H9 (cell line): Measurements from ENCODE around the gene SNRNP48. TPM values are rescaled to one million over a fixed set of nuclear protein-coding genes. Genes with fewer than 3 reads are reported as not detected.

Experiments
- DNase-seq: peaks from one replicate; pipeline ENCODE4 v3.0.0-alpha.2; 2017
- H2AFZ ChIP-seq: one replicate; pipeline ENCODE4 v1.6.1; 2013; ENCODE audit warnings: mild to moderate bottlenecking, low read length, control low read depth, moderate library complexity
- H2AK5ac ChIP-seq: 2 replicates; pipeline ENCODE4 v1.6.1; 2013; ENCODE audit warnings: low read length, control low read depth, mixed read lengths; ENCODE audit not compliant: insufficient read length
- H2BK120ac ChIP-seq: one replicate; pipeline ENCODE4 v1.6.1; 2013; ENCODE audit warnings: low read depth, mild to moderate bottlenecking, low read length, control low read depth, inconsistent platforms; ENCODE audit not compliant: poor library complexity, severe bottlenecking
- H2BK12ac ChIP-seq: 2 replicates; pipeline ENCODE4 v1.6.1; 2013; ENCODE audit warnings: low read length, control low read depth, mixed read lengths, low read depth; ENCODE audit not compliant: insufficient read length
- H2BK15ac ChIP-seq: 2 replicates; pipeline ENCODE4 v1.6.1; 2013; ENCODE audit warnings: low read depth, low read length, control low read depth
- H2BK20ac ChIP-seq: one replicate; pipeline ENCODE4 v1.6.1; 2013; ENCODE audit warnings: low read depth, mild to moderate bottlenecking, low read length, control low read depth, inconsistent platforms; ENCODE audit not compliant: poor library complexity, severe bottlenecking
- H2BK5ac ChIP-seq: 2 replicates; pipeline ENCODE4 v1.6.1; 2013; ENCODE audit warnings: low read length, control low read depth, mixed read lengths; ENCODE audit not compliant: insufficient read length
- H3K14ac ChIP-seq: 2 replicates; pipeline ENCODE4 v1.6.1; 2013; ENCODE audit warnings: low read length, control low read depth; ENCODE audit not compliant: insufficient read depth
- H3K18ac ChIP-seq: 2 replicates; pipeline ENCODE4 v1.6.1; 2013; ENCODE audit warnings: low read depth, mild to moderate bottlenecking, mixed read lengths, low read length, control low read depth; ENCODE audit not compliant: insufficient read length
- H3K23ac ChIP-seq: 2 replicates; pipeline ENCODE4 v1.6.1; 2013; ENCODE audit warnings: low read length, control low read depth, mixed read lengths, low read depth; ENCODE audit not compliant: insufficient read length
- H3K23me2 ChIP-seq: 2 replicates; pipeline ENCODE4 v1.6.1; 2013; ENCODE audit warnings: low read depth, mild to moderate bottlenecking, mixed read lengths, low read length, control low read depth; ENCODE audit not compliant: insufficient read length, poor library complexity, severe bottlenecking
- H3K27ac ChIP-seq: 2 replicates; pipeline ENCODE4 v1.5.1; 2013; ENCODE audit warnings: low read length, control low read depth, mixed read lengths, low read depth; ENCODE audit not compliant: insufficient read length
- H3K27me3 ChIP-seq: 2 replicates; pipeline ENCODE4 v1.6.1; 2013; ENCODE audit warnings: low read length, control low read depth, inconsistent platforms; ENCODE audit not compliant: insufficient read depth
- H3K4ac ChIP-seq: 2 replicates; pipeline ENCODE4 v1.6.1; 2013; ENCODE audit warnings: low read depth, mild to moderate bottlenecking, control low read depth, inconsistent platforms, low read length, moderate library complexity
- H3K4me1 ChIP-seq: 2 replicates; pipeline ENCODE4 v1.6.1; 2013; ENCODE audit warnings: low read length, control low read depth, inconsistent platforms; ENCODE audit not compliant: insufficient read depth
- H3K4me2 ChIP-seq: 2 replicates; pipeline ENCODE4 v1.6.1; 2013; ENCODE audit warnings: low read length, control low read depth, mixed read lengths; ENCODE audit not compliant: insufficient read length, insufficient read depth
- H3K56ac ChIP-seq: 2 replicates; pipeline ENCODE4 v1.6.1; 2013; ENCODE audit warnings: low read depth, mild to moderate bottlenecking, mixed read lengths, low read length, control low read depth; ENCODE audit not compliant: insufficient read length
- H3K79me1 ChIP-seq: 2 replicates; pipeline ENCODE4 v1.6.1; 2013; ENCODE audit warnings: low read depth, mild to moderate bottlenecking, moderate library complexity, low read length, control low read depth, inconsistent platforms; ENCODE audit not compliant: insufficient read depth, poor library complexity, severe bottlenecking
- H3K79me2 ChIP-seq: 2 replicates; pipeline ENCODE4 v1.6.1; 2013; ENCODE audit warnings: low read length, control low read depth, inconsistent platforms; ENCODE audit not compliant: insufficient read depth
- H3K9ac ChIP-seq: 2 replicates; pipeline ENCODE4 v1.6.1; 2013; ENCODE audit warnings: low read length, control low read depth, mixed read lengths; ENCODE audit not compliant: insufficient read length; ENCODE audit errors: extremely low read depth
- H3K9me3 ChIP-seq: one replicate; pipeline ENCODE4 v1.6.1; 2013; ENCODE audit warnings: low read depth, low read length, inconsistent platforms; ENCODE audit not compliant: control insufficient read depth
- H3T11ph ChIP-seq: one replicate; pipeline ENCODE4 v1.6.1; 2013; ENCODE audit warnings: mild to moderate bottlenecking, low read length, control low read depth, inconsistent platforms
- H4K20me1 ChIP-seq: one replicate; pipeline ENCODE4 v1.6.1; 2013; ENCODE audit not compliant: control insufficient read depth, insufficient read length, insufficient read depth
- H4K5ac ChIP-seq: 2 replicates; pipeline ENCODE4 v1.6.1; 2013; ENCODE audit warnings: low read depth, mild to moderate bottlenecking, mixed read lengths, low read length, control low read depth; ENCODE audit not compliant: insufficient read length
- H4K8ac ChIP-seq: replicated peaks from 2 replicates; pipeline ENCODE4 v1.6.1; 2013; ENCODE audit warnings: low read length, control low read depth, mixed read lengths, low read depth; ENCODE audit not compliant: insufficient read length
- H4K91ac ChIP-seq: 2 replicates; pipeline ENCODE4 v1.6.1; 2013; ENCODE audit warnings: low read depth, mild to moderate bottlenecking, moderate library complexity, mixed read lengths, low read length, control low read depth; ENCODE audit not compliant: insufficient read length
- H3K27ac Mint-ChIP-seq, 3 experiments: 2 replicates in 2 of 3; 3 replicates in 1 of 3; pipeline ENCODE4 v1.8.0; 2020 to 2021; ENCODE audit warnings: mixed read lengths in 3 of 3, mild to moderate bottlenecking in 1 of 3, moderate library complexity in 1 of 3
- H3K27me3 Mint-ChIP-seq: 2 replicates; pipeline ENCODE4 v1.8.0; 2021; ENCODE audit warnings: low read depth, mild to moderate bottlenecking, moderate library complexity, mixed read lengths
- H3K36me3 Mint-ChIP-seq, 3 experiments: 2 replicates in 2 of 3; 3 replicates in 1 of 3; pipeline ENCODE4 v1.8.0; 2020 to 2021; ENCODE audit warnings: low read depth in 3 of 3, mixed read lengths in 3 of 3; ENCODE audit not compliant: insufficient read depth in 1 of 3
- H3K4me1 Mint-ChIP-seq, 2 experiments: 2 replicates each; pipeline ENCODE4 v1.8.0; 2020; ENCODE audit warnings: mixed read lengths in 2 of 2
- H3K4me3 Mint-ChIP-seq, 2 experiments: 2 replicates in 1 of 2; 3 replicates in 1 of 2; pipeline ENCODE4 v1.8.0; 2020 to 2021; ENCODE audit warnings: mild to moderate bottlenecking in 2 of 2, mixed read lengths in 2 of 2, moderate library complexity in 1 of 2
- H3K9me3 Mint-ChIP-seq, 2 experiments: 2 replicates in 1 of 2; 3 replicates in 1 of 2; pipeline ENCODE4 v1.8.0; 2020; ENCODE audit warnings: mild to moderate bottlenecking in 2 of 2, mixed read lengths in 2 of 2, moderate library complexity in 1 of 2
- WGBS: extraction: QIAGEN DNeasy Blood & Tissue Kit; methylation state at CpG from one replicate; pipeline ENCODE4 v1.1.7; 2013; ENCODE audit warnings: missing lambda C conversion rate, low lambda C conversion rate, mixed read lengths; ENCODE audit not compliant: insufficient read length; ENCODE audit errors: extremely low coverage; 5-methylcytosine and 5-hydroxymethylcytosine counted together
- total RNA-seq: library from RNA; stranded (reverse); gene quantifications from 2 replicates; pipeline ENCODE4 v1.2.1, GENCODE V29; 2021
- TF ChIP-seq, protein P1 (sequence below): fragments of 200-600 bp; sonication (generic); conservative IDR thresholded peaks from 3 replicates; pipeline ENCODE4 v1.8.0; 2021; ENCODE audit warnings: antibody characterized with exemption, mild to moderate bottlenecking

Gene SNRNP48
- total RNA-seq, 1 experiment from 2014 or later: 16.9 TPM

DNA sequence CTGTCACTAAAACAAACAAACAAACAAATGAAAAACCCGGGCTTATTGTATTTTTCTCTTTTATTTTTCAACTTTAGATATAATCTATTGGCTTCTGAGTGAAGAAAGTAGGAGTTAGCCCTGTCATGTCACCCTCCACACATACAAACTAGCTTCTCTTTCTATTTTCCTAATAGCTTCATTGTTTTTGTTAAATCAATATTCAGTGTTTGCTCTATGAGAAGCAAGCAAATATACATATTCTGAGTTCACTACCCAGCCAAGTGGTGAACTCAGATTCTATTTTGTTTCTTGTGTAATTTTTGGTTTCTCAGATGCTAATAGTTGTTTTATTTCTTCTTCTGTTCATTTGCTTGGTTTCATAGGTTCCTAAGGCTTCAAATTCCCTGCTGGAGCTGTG, 66.4 kb downstream of the SNRNP48 start:
- no peaks in the 10 kb centered on the region for H3K9me3 ChIP-seq
- H3K23me2 ChIP-seq: no peaks in the 10 kb centered on the region
- no CpG with 5 or more reads among the region's 1 CpG for WGBS
- H3K27me3 Mint-ChIP-seq: peaks cover 14% of the 10 kb centered on the region
- no peak overlapping the region for H2AFZ ChIP-seq
- H3K4me1 ChIP-seq: no peaks in the 10 kb centered on the region
- H4K8ac ChIP-seq: no peak overlapping the region
- H4K20me1 ChIP-seq: no peaks in the 10 kb centered on the region
- no peak overlapping the region for H3K27ac Mint-ChIP-seq
- H3K79me1 ChIP-seq: no peaks in the 10 kb centered on the region
- no peak overlapping the region for H3K18ac ChIP-seq
- H2BK15ac ChIP-seq: no peak overlapping the region
- H3K4me1 Mint-ChIP-seq: no peaks in the 10 kb centered on the region
- no peak overlapping the region for H4K5ac ChIP-seq
- H3K23ac ChIP-seq: no peak overlapping the region
- no peak overlapping the region for H2AK5ac ChIP-seq
- no peak overlapping the region for H3K4ac ChIP-seq
- H2BK120ac ChIP-seq: no peak overlapping the region
- no peak overlapping the region for H3K14ac ChIP-seq
- TF ChIP-seq, protein P1, sequence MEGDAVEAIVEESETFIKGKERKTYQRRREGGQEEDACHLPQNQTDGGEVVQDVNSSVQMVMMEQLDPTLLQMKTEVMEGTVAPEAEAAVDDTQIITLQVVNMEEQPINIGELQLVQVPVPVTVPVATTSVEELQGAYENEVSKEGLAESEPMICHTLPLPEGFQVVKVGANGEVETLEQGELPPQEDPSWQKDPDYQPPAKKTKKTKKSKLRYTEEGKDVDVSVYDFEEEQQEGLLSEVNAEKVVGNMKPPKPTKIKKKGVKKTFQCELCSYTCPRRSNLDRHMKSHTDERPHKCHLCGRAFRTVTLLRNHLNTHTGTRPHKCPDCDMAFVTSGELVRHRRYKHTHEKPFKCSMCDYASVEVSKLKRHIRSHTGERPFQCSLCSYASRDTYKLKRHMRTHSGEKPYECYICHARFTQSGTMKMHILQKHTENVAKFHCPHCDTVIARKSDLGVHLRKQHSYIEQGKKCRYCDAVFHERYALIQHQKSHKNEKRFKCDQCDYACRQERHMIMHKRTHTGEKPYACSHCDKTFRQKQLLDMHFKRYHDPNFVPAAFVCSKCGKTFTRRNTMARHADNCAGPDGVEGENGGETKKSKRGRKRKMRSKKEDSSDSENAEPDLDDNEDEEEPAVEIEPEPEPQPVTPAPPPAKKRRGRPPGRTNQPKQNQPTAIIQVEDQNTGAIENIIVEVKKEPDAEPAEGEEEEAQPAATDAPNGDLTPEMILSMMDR: no peak
- H3K9me3 Mint-ChIP-seq: no peaks in the 10 kb centered on the region
- no peak overlapping the region for H4K91ac ChIP-seq
- H3K9ac ChIP-seq: no peak overlapping the region
- no peaks in the 10 kb centered on the region for H3K79me2 ChIP-seq
- no peak overlapping the region for H3K4me3 Mint-ChIP-seq
- DNase-seq: no peak
- no peak overlapping the region for H3K27ac ChIP-seq
- no peak overlapping the region for H2BK5ac ChIP-seq
- no peaks in the 10 kb centered on the region; the same call in 1 of the 2 replicates for H3K27me3 ChIP-seq
- H3K56ac ChIP-seq: no peak overlapping the region
- no peak overlapping the region for H2BK20ac ChIP-seq
- H3K36me3 Mint-ChIP-seq: no peaks in the 10 kb centered on the region
- no peak overlapping the region for H2BK12ac ChIP-seq
- no peak overlapping the region for H3K4me2 ChIP-seq
- H3T11ph ChIP-seq: no peak overlapping the region
